HL-60 (cell line): ENCODE measurements around the gene KLHL25.
"Not testable (repeated sequence)": the region's sequence is repeated elsewhere in the genome, so short reads cannot be mapped to it uniquely, and the experiment has no call there.

ENCODE experiments used
- CTCF ChIP-seq: IDR thresholded peaks from one replicate; pipeline ENCODE4 v1.5.1; 2011; ENCODE audit warnings: low read length, control low read depth, inconsistent platforms; ENCODE audit not compliant: insufficient read depth
- POLR2AphosphoS5 ChIP-seq: IDR thresholded peaks from 2 replicates; pipeline ENCODE4 v1.6.1; 2012; ENCODE audit warnings: low read depth

DNA sequence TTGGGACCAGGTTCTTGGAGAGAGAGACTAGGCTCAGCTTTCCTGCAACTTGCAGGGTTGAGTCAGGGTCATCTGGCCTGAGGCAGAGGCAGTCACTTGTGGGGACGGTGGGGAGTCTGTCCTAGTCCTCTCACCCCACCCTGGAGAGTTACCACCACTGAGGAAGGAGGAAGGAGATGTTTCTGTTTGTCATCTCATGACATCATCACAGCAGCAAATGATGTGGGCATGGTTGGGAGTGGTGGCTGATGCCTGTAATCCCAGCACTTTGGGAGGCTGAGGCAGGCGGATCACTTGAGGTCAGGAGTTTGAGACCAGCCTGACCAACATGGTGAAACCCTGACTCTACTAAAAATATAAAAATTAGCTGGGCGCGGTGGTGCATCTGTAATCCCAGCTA, 35.0 kb upstream of the KLHL25 start:
- TF ChIP-seq CTCF, POLR2AphosphoS5: not testable (repeated sequence)
